ENCODE measurements around the gene ERP27.

GRCh38 chr12:14986449-14986848 lies 48.1 kb upstream of the ERP27 start:
- TF ChIP-seq FOXM1 (IDR thresholded peaks at IDR 0.05; ENCODE audit: borderline replicate concordance) (no peak), SUZ12 (IDR thresholded peaks at IDR 0.05) (no peak), SP1 (IDR thresholded peaks at IDR 0.05) (no peak), PKNOX1 (IDR thresholded peaks at IDR 0.05) (no peak), BHLHE40 (IDR thresholded peaks at IDR 0.05; ENCODE audit: borderline replicate concordance) (no peak), HDGF (IDR thresholded peaks at IDR 0.05; ENCODE audit: borderline replicate concordance) (no peak), CTBP1 (IDR thresholded peaks at IDR 0.05; ENCODE audit: borderline replicate concordance) (no peak), FOXA1 (IDR thresholded peaks at IDR 0.05) (no peak), ARNT (IDR thresholded peaks at IDR 0.05) (no peak), TARDBP (IDR thresholded peaks at IDR 0.05) (no peak), NFRKB (IDR thresholded peaks at IDR 0.05) (no peak)
